Peyer's patch (tissue), 4 donors: ENCODE results near the gene KLHL29. TPM values are rescaled to one million over a fixed set of nuclear protein-coding genes. Genes with fewer than 3 reads are reported as not detected.
A peak's percentile ranks its signal among the peaks of the same experiment; 100 is the strongest.

Source experiments
- DNase-seq, 3 donors: peaks; one replicate each; pipeline ENCODE4 v3.0.0-alpha.2; 2017 to 2019
- H3K27ac ChIP-seq, 4 donors: fragments of 200-600 bp; sonication (generic); one replicate each; pipeline ENCODE4 v1.5.1; 2016 to 2019
- H3K27me3 ChIP-seq, 2 donors: fragments of 200-600 bp; sonication (generic); one replicate each; pipeline ENCODE4 v1.5.1; 2019
- H3K36me3 ChIP-seq, 3 donors: fragments of 200-600 bp; sonication (generic); one replicate each; pipeline ENCODE4 v1.5.1; 2016 to 2019
- H3K4me1 ChIP-seq, 4 donors: fragments of 200-600 bp; sonication (generic); one replicate each; pipeline ENCODE4 v1.5.1; 2016 to 2019
- H3K4me3 ChIP-seq, 4 donors: fragments of 200-600 bp; sonication (generic); 1 replicate in 3 of 4; 2 replicates in 1 of 4; pipeline ENCODE4 v1.5.1; 2016 to 2019; ENCODE audit warnings: mild to moderate bottlenecking in 1 of 4
- H3K9me3 ChIP-seq, 4 donors: fragments of 200-600 bp; sonication (generic); one replicate each; pipeline ENCODE4 v1.5.1; 2016 to 2019; ENCODE audit warnings: mild to moderate bottlenecking in 1 of 4
- CTCF ChIP-seq, 6 experiments: fragments of 450-650 bp in 4 of 6; fragments of 200-600 bp in 2 of 6; sonication (generic) in 1 of 6; IDR thresholded peaks; one replicate each; pipeline ENCODE4 v1.5.1; 2017 to 2019; ENCODE audit warnings: antibody characterized with exemption in 6 of 6, mild to moderate bottlenecking in 3 of 6, moderate library complexity in 1 of 6
- POLR2A ChIP-seq, 2 donors: fragments of 450-650 bp; IDR thresholded peaks; one replicate each; pipeline ENCODE4 v1.5.1; 2017; ENCODE audit warnings: antibody characterized with exemption in 2 of 2, mild to moderate bottlenecking in 2 of 2, moderate library complexity in 2 of 2
- total RNA-seq, 4 donors: library from RNA; depleted of rRNA; stranded (reverse); fragments of >200 nt; gene quantifications; one replicate each; pipeline ENCODE4 v1.1.0, GENCODE V29; 2016

The KLHL29 gene
- total RNA-seq, 4 donors from 2014 or later: 1.1 to 18.2 (median 5.0) TPM

- no peaks in the 10 kb centered on the region for H3K9me3 ChIP-seq
- DNase-seq: peak in 1 of 3 donors; percentile 10
- TF ChIP-seq POLR2A (IDR thresholded peaks at IDR 0.05) (no peak), CTCF (IDR thresholded peaks at IDR 0.05) (no peak)
- H3K27me3 ChIP-seq: no peaks in the 10 kb centered on the region
- H3K4me1 ChIP-seq: peaks cover 0 to 10% (median 0%) of the 10 kb centered on the region in 4 donors
- H3K27ac ChIP-seq: peak overlapping the region in 2 of 4 donors; percentile 30 to 80
- H3K36me3 ChIP-seq: no peaks in the 10 kb centered on the region
- no peak overlapping the region for H3K4me3 ChIP-seq
Observed at GRCh38 chr2:23427350-23427749, 42.4 kb downstream of the KLHL29 start.

- TF ChIP-seq CTCF (IDR thresholded peaks at IDR 0.05): no peak
- no peak for TF ChIP-seq POLR2A (IDR thresholded peaks at IDR 0.05)
- peak overlapping the region in 1 of 4 donors; percentile 80 for H3K27ac ChIP-seq
Observed at GRCh38 chr2:23427976-23428375, 43.0 kb downstream of the KLHL29 start.

GRCh38 chr2:23429036-23429435 lies 44.1 kb downstream of the KLHL29 start:
- Histone ChIP-seq H3K27ac (peak overlapping the region in 1 of 4 donors; percentile 26), H3K9me3 (no peaks in the 10 kb centered on the region)
- TF ChIP-seq CTCF (IDR thresholded peaks at IDR 0.05): no peak
- TF ChIP-seq POLR2A (IDR thresholded peaks at IDR 0.05): no peak

More at GRCh38 chr2:23427976-23428375, 43.0 kb downstream of the KLHL29 start:
- peak in 1 of 3 donors; percentile 28 for DNase-seq
- Histone ChIP-seq H3K4me1 (peaks cover 0 to 10% (median 0%) of the 10 kb centered on the region in 4 donors), H3K27me3 (no peaks in the 10 kb centered on the region), H3K4me3 (no peak overlapping the region), H3K9me3 (no peaks in the 10 kb centered on the region), H3K36me3 (no peaks in the 10 kb centered on the region)

GRCh38 chr2:23430263-23430662 lies 45.3 kb downstream of the KLHL29 start:
- TF ChIP-seq POLR2A (IDR thresholded peaks at IDR 0.05): no peak
- no peak for TF ChIP-seq CTCF (IDR thresholded peaks at IDR 0.05)
- peaks cover 0 to 9% (median 0%) of the 10 kb centered on the region in 4 donors for H3K4me1 ChIP-seq
- peak overlapping the region in 1 of 4 donors; percentile 26 for H3K27ac ChIP-seq
- no peaks in the 10 kb centered on the region for H3K36me3 ChIP-seq
- H3K9me3 ChIP-seq: no peaks in the 10 kb centered on the region
- no peak for DNase-seq
- no peaks in the 10 kb centered on the region for H3K27me3 ChIP-seq
- no peak overlapping the region for H3K4me3 ChIP-seq

More at GRCh38 chr2:23429036-23429435, 44.1 kb downstream of the KLHL29 start:
- H3K27me3 ChIP-seq: no peaks in the 10 kb centered on the region
- DNase-seq: peak in 1 of 3 donors; percentile 24
- no peaks in the 10 kb centered on the region for H3K36me3 ChIP-seq
- no peak overlapping the region for H3K4me3 ChIP-seq
- peaks cover 0 to 10% (median 0%) of the 10 kb centered on the region in 4 donors for H3K4me1 ChIP-seq

- no peaks in the 10 kb centered on the region for H3K27me3 ChIP-seq
- no peak overlapping the region for H3K4me3 ChIP-seq
- TF ChIP-seq CTCF (IDR thresholded peaks at IDR 0.05): no peak
- no peak for TF ChIP-seq POLR2A (IDR thresholded peaks at IDR 0.05)
- H3K4me1 ChIP-seq: no peaks in the 10 kb centered on the region
- no peaks in the 10 kb centered on the region for H3K36me3 ChIP-seq
- peak in 1 of 3 donors; percentile 1 for DNase-seq
- H3K9me3 ChIP-seq: no peaks in the 10 kb centered on the region
- no peak overlapping the region for H3K27ac ChIP-seq
Observed at GRCh38 chr2:23432531-23432930, 47.6 kb downstream of the KLHL29 start.

- Histone ChIP-seq H3K9me3 (no peaks in the 10 kb centered on the region), H3K4me3 (no peak overlapping the region), H3K27me3 (no peaks in the 10 kb centered on the region), H3K4me1 (no peaks in the 10 kb centered on the region), H3K36me3 (no peaks in the 10 kb centered on the region), H3K27ac (no peak overlapping the region)
- DNase-seq: peak in 1 of 3 donors; percentile 11
- TF ChIP-seq POLR2A (IDR thresholded peaks at IDR 0.05) (no peak), CTCF (IDR thresholded peaks at IDR 0.05) (no peak)
Observed at GRCh38 chr2:23433282-23433681, 48.3 kb downstream of the KLHL29 start.
